CD4-positive, alpha-beta T cell treated with Interleukin-15 for 1 hour (primary cell): ENCODE results near the gene CREBBP.

ENCODE experiments used
- DNase-seq: peaks from one replicate; pipeline ENCODE4 v3.0.0-alpha.2; 2020

Gene CREBBP

GRCh38 chr16:3822366-3823045, 58.0 kb downstream of the CREBBP start:
- no peak for DNase-seq

GRCh38 chr16:3821184-3821583, 59.3 kb downstream of the CREBBP start:
- no peak for DNase-seq

GRCh38 chr16:3819746-3820724, 60.5 kb downstream of the CREBBP start:
- no peak for DNase-seq

GRCh38 chr16:3819175-3819527, 61.4 kb downstream of the CREBBP start:
- DNase-seq: no peak

GRCh38 chr16:3816326-3816725, 64.2 kb downstream of the CREBBP start:
- no peak for DNase-seq

GRCh38 chr16:3814755-3815154, 65.8 kb downstream of the CREBBP start:
- DNase-seq: no peak

GRCh38 chr16:3812469-3813172, 67.9 kb downstream of the CREBBP start:
- no peak for DNase-seq

- no peak for DNase-seq
These were observed 69.7 kb downstream of the CREBBP start for GRCh38 chr16:3810818-3811217.

GRCh38 chr16:3810198-3810664, 70.3 kb downstream of the CREBBP start:
- no peak for DNase-seq

- DNase-seq: no peak
These were observed 72.0 kb downstream of the CREBBP start for GRCh38 chr16:3808308-3809063.

- no peak for DNase-seq
These were observed 72.9 kb downstream of the CREBBP start for GRCh38 chr16:3807425-3808123.

- DNase-seq: no peak
These were observed 76.0 kb downstream of the CREBBP start for GRCh38 chr16:3804426-3805016.

GRCh38 chr16:3800477-3801270, 79.8 kb downstream of the CREBBP start:
- DNase-seq: no peak

GRCh38 chr16:3800019-3800418, 80.5 kb downstream of the CREBBP start:
- DNase-seq: no peak

- DNase-seq: no peak
These were observed 81.2 kb downstream of the CREBBP start for GRCh38 chr16:3799354-3799753.

GRCh38 chr16:3798838-3799237, 81.7 kb downstream of the CREBBP start:
- no peak for DNase-seq

- no peak for DNase-seq
These were observed 82.4 kb downstream of the CREBBP start for GRCh38 chr16:3797904-3798811.

GRCh38 chr16:3797473-3797872, 83.0 kb downstream of the CREBBP start:
- DNase-seq: no peak

GRCh38 chr16:3793161-3793576, 87.3 kb downstream of the CREBBP start:
- no peak for DNase-seq
